ENCODE results near the gene SLIT3. TPM values are rescaled to one million over a fixed set of nuclear protein-coding genes. Genes with fewer than 3 reads are reported as not detected.

SLIT3 gene
- total RNA-seq, 1 experiment from 2014 or later, result 0.10 TPM

DNA sequence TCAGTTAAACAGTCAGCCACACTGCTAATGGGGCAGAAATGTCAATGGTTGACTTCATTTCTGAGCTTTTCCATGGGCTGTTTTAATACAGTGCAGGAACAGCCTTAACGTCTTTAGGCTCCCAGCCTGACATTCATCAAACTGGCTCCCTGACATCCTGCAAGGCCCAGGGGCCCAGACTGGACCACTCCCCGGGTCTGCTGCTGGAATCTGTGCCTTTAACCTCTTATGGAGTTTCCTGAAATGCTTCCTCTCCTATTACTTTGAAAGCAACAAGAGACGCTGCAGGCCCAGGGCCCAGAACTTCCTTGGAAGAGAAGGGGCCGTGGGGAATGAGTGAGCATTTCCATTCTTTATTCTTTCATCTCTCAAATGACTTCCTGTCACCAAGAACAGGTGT, 504.9 kb downstream of the SLIT3 start:
- RAD21 ChIA-PET (ENCODE audit: low non-redundant PET in 1 of 2, low total read pairs in 2 of 2, uncharacterized antibody in 2 of 2, unreplicated experiment in 2 of 2), result no interaction called here

More for the DNA sequence above, 504.9 kb downstream of the SLIT3 start:
- BruUV-seq (replicated peaks), result no TSS peak
- intact Hi-C loops (cut with micrococcal nuclease), result no loop called here
- Histone ChIP-seq H3K79me2 (ENCODE audit: insufficient read depth, low read length) (no peaks in the 10 kb centered on the region), H3K36me3 (ENCODE audit: control insufficient read depth in 1 of 2, insufficient read depth in 2 of 2, low read length in 2 of 2) (no peaks in the 10 kb centered on the region), H3K4me1 (ENCODE audit: control insufficient read depth in 1 of 2, insufficient read depth in 2 of 2, low read length in 2 of 2) (no peaks in the 10 kb centered on the region), H3K4me2 (ENCODE audit: low read length) (no peak overlapping the region), H3K9me3 (ENCODE audit: control insufficient read depth in 1 of 2, insufficient read depth in 1 of 2, low read depth in 1 of 2, low read length in 2 of 2) (no peaks in the 10 kb centered on the region), H3K9me2 (ENCODE audit: insufficient read depth) (no peaks in the 10 kb centered on the region), H3K4me3 (replicated peaks in 1 of 2; ENCODE audit: low read depth in 1 of 2, low read length in 2 of 2) (no peak overlapping the region), H3K27me3 (ENCODE audit: insufficient read depth, low read length) (peaks cover 91% of the 10 kb centered on the region), H4K20me1 (ENCODE audit: insufficient read depth) (no peaks in the 10 kb centered on the region), H3K27ac (ENCODE audit: low read depth, low read length) (no peak overlapping the region), H3K9ac (ENCODE audit: low read length) (no peak overlapping the region), H2AFZ (ENCODE audit: low read depth, low read length, poor library complexity, severe bottlenecking) (no peak overlapping the region)
- TF ChIP-seq, protein P1, sequence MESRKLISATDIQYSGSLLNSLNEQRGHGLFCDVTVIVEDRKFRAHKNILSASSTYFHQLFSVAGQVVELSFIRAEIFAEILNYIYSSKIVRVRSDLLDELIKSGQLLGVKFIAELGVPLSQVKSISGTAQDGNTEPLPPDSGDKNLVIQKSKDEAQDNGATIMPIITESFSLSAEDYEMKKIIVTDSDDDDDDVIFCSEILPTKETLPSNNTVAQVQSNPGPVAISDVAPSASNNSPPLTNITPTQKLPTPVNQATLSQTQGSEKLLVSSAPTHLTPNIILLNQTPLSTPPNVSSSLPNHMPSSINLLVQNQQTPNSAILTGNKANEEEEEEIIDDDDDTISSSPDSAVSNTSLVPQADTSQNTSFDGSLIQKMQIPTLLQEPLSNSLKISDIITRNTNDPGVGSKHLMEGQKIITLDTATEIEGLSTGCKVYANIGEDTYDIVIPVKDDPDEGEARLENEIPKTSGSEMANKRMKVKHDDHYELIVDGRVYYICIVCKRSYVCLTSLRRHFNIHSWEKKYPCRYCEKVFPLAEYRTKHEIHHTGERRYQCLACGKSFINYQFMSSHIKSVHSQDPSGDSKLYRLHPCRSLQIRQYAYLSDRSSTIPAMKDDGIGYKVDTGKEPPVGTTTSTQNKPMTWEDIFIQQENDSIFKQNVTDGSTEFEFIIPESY (IDR thresholded peaks at IDR 0.05; ENCODE audit: extremely low read depth, insufficient replicate concordance, low read length), result no peak
- TF ChIP-seq SRF (IDR thresholded peaks at IDR 0.05; ENCODE audit: low read depth) (no peak), FOSL1 (IDR thresholded peaks at IDR 0.05; ENCODE audit: low read depth) (no peak), CEBPB (IDR thresholded peaks at IDR 0.05; ENCODE audit: low read depth) (no peak), ZNF274 (IDR thresholded peaks at IDR 0.05; ENCODE audit: low read depth, low read length) (no peak), EZH2phosphoT487 (IDR thresholded peaks at IDR 0.05; ENCODE audit: borderline replicate concordance) (no peak), POLR2AphosphoS5 (IDR thresholded peaks at IDR 0.05; ENCODE audit: low read depth, low read length) (no peak), SIN3A (IDR thresholded peaks at IDR 0.05; ENCODE audit: low read depth) (no peak), ELF1 (IDR thresholded peaks at IDR 0.05; ENCODE audit: borderline replicate concordance, low read depth) (no peak), POLR2A (IDR thresholded peaks at IDR 0.05; ENCODE audit: borderline replicate concordance, extremely low read depth, insufficient read depth, insufficient read length) (no peak), SP1 (IDR thresholded peaks at IDR 0.05; ENCODE audit: low read depth) (no peak)
- TF ChIP-seq, protein P2, sequence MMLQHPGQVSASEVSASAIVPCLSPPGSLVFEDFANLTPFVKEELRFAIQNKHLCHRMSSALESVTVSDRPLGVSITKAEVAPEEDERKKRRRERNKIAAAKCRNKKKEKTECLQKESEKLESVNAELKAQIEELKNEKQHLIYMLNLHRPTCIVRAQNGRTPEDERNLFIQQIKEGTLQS (IDR thresholded peaks at IDR 0.05), result no peak
- TF ChIP-seq, protein P3, sequence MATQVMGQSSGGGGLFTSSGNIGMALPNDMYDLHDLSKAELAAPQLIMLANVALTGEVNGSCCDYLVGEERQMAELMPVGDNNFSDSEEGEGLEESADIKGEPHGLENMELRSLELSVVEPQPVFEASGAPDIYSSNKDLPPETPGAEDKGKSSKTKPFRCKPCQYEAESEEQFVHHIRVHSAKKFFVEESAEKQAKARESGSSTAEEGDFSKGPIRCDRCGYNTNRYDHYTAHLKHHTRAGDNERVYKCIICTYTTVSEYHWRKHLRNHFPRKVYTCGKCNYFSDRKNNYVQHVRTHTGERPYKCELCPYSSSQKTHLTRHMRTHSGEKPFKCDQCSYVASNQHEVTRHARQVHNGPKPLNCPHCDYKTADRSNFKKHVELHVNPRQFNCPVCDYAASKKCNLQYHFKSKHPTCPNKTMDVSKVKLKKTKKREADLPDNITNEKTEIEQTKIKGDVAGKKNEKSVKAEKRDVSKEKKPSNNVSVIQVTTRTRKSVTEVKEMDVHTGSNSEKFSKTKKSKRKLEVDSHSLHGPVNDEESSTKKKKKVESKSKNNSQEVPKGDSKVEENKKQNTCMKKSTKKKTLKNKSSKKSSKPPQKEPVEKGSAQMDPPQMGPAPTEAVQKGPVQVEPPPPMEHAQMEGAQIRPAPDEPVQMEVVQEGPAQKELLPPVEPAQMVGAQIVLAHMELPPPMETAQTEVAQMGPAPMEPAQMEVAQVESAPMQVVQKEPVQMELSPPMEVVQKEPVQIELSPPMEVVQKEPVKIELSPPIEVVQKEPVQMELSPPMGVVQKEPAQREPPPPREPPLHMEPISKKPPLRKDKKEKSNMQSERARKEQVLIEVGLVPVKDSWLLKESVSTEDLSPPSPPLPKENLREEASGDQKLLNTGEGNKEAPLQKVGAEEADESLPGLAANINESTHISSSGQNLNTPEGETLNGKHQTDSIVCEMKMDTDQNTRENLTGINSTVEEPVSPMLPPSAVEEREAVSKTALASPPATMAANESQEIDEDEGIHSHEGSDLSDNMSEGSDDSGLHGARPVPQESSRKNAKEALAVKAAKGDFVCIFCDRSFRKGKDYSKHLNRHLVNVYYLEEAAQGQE (IDR thresholded peaks at IDR 0.05; ENCODE audit: low read depth), result no peak
- TF ChIP-seq, protein P4, sequence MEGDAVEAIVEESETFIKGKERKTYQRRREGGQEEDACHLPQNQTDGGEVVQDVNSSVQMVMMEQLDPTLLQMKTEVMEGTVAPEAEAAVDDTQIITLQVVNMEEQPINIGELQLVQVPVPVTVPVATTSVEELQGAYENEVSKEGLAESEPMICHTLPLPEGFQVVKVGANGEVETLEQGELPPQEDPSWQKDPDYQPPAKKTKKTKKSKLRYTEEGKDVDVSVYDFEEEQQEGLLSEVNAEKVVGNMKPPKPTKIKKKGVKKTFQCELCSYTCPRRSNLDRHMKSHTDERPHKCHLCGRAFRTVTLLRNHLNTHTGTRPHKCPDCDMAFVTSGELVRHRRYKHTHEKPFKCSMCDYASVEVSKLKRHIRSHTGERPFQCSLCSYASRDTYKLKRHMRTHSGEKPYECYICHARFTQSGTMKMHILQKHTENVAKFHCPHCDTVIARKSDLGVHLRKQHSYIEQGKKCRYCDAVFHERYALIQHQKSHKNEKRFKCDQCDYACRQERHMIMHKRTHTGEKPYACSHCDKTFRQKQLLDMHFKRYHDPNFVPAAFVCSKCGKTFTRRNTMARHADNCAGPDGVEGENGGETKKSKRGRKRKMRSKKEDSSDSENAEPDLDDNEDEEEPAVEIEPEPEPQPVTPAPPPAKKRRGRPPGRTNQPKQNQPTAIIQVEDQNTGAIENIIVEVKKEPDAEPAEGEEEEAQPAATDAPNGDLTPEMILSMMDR (IDR thresholded peaks at IDR 0.05 in 2 of 3, conservative IDR thresholded peaks at IDR 0.05 in 1 of 3; ENCODE audit: borderline replicate concordance in 1 of 3, insufficient read depth in 1 of 3, low read depth in 2 of 3, low read length in 2 of 3), result no peak
- ChIA-PET CTCF (no interaction called here), POLR2A (no interaction called here)
- no peak for ATAC-seq
- no peak for DNase-seq (ENCODE audit: low read depth, low spot score)

All from HCT116 (cell line).